Neural cell (in vitro differentiated cells): Measurements from ENCODE around the gene IMMP2L. TPM values are rescaled to one million over a fixed set of nuclear protein-coding genes. Genes with fewer than 3 reads are reported as not detected.

Source experiments
- H2AFZ ChIP-seq: fragments of 200-600, 300-800 bp; sonication (generic), shearing (Covaris generic); 2 replicates; pipeline ENCODE4 v1.6.0; 2014; ENCODE audit warnings: low read depth, mild to moderate bottlenecking, antibody characterized with exemption, low read length, moderate library complexity
- H3F3A ChIP-seq: fragments of 200-600 bp; shearing (Covaris generic); 2 replicates; pipeline ENCODE4 v1.6.1; 2016; ENCODE audit warnings: mild to moderate bottlenecking, moderate library complexity, mixed read lengths, antibody characterized with exemption, low read length; ENCODE audit not compliant: insufficient read depth, poor library complexity, severe bottlenecking
- H3K27ac ChIP-seq: fragments of 200-600, 300-800 bp; sonication (generic), shearing (Covaris generic); 2 replicates; pipeline ENCODE4 v1.5.1; 2014; ENCODE audit warnings: mild to moderate bottlenecking, low read length, moderate library complexity
- H3K27me3 ChIP-seq: fragments of 300-800, 200-600 bp; sonication (generic), shearing (Covaris generic); 2 replicates; pipeline ENCODE4 v1.6.0; 2014; ENCODE audit warnings: mild to moderate bottlenecking, low read depth, low read length, moderate library complexity; ENCODE audit not compliant: insufficient read depth
- H3K36me3 ChIP-seq: fragments of 300-800, 200-600 bp; sonication (generic), shearing (Covaris generic); 2 replicates; pipeline ENCODE4 v1.5.1; 2014; ENCODE audit warnings: mild to moderate bottlenecking, antibody characterized with exemption, low read length, moderate library complexity; ENCODE audit not compliant: insufficient read depth
- H3K4me2 ChIP-seq: fragments of 300-800, 200-600 bp; sonication (generic), shearing (Covaris generic); 2 replicates; pipeline ENCODE4 v1.6.0; 2014; ENCODE audit warnings: mild to moderate bottlenecking, low read length
- H3K4me3 ChIP-seq: fragments of 300-800, 200-600 bp; sonication (generic), shearing (Covaris generic); 2 replicates; pipeline ENCODE4 v1.5.1; 2014; ENCODE audit warnings: mild to moderate bottlenecking, low read length, moderate library complexity
- H3K79me2 ChIP-seq: fragments of 200-600 bp; shearing (Covaris generic); replicated peaks from 2 replicates; pipeline ENCODE4 v1.6.0; 2014; ENCODE audit warnings: mild to moderate bottlenecking, low read length, moderate library complexity; ENCODE audit not compliant: insufficient read depth
- H3K9ac ChIP-seq: fragments of 300-800, 200-600 bp; sonication (generic), shearing (Covaris generic); 2 replicates; pipeline ENCODE4 v1.6.1; 2016; ENCODE audit warnings: mild to moderate bottlenecking, low read length, mixed read lengths
- H3K9me2 ChIP-seq: fragments of 200-600 bp; shearing (Covaris generic); 2 replicates; pipeline ENCODE4 v1.6.1; 2016; ENCODE audit warnings: mild to moderate bottlenecking, low read length, mixed read lengths; ENCODE audit not compliant: insufficient read depth
- H3K9me3 ChIP-seq: fragments of 200-600, 300-800 bp; sonication (generic), shearing (Covaris generic); 2 replicates; pipeline ENCODE4 v1.6.1; 2016; ENCODE audit warnings: mild to moderate bottlenecking, mixed run types, low read length, moderate library complexity, mixed read lengths
- H4K20me1 ChIP-seq: fragments of 200-600 bp; shearing (Covaris generic); 2 replicates; pipeline ENCODE4 v1.6.1; 2016; ENCODE audit warnings: mild to moderate bottlenecking, mixed run types; ENCODE audit not compliant: insufficient read depth
- EP300 ChIP-seq: fragments of 450-650 bp; conservative IDR thresholded peaks from 2 replicates; pipeline ENCODE4 v1.6.1; 2014; ENCODE audit warnings: antibody characterized with exemption, mild to moderate bottlenecking, moderate library complexity; ENCODE audit not compliant: poor library complexity, severe bottlenecking
- EZH2 ChIP-seq: fragments of 200-600, 300-800 bp; shearing (Covaris generic), sonication (generic); IDR thresholded peaks from 2 replicates; pipeline ENCODE4 v1.6.1; 2014; ENCODE audit warnings: antibody characterized with exemption, low read length, borderline replicate concordance, mild to moderate bottlenecking; ENCODE audit not compliant: insufficient read depth, poor library complexity, severe bottlenecking
- MXI1 ChIP-seq: fragments of 450-650 bp; conservative IDR thresholded peaks from 2 replicates; pipeline ENCODE4 v1.6.1; 2014; ENCODE audit warnings: antibody characterized with exemption, mild to moderate bottlenecking; ENCODE audit not compliant: poor library complexity, severe bottlenecking
- POLR2AphosphoS5 ChIP-seq: IDR thresholded peaks from 2 replicates; pipeline ENCODE4 v1.6.1; 2012
- RAD21 ChIP-seq: fragments of 450-650 bp; conservative IDR thresholded peaks from 2 replicates; pipeline ENCODE4 v1.6.1; 2014; ENCODE audit warnings: antibody characterized with exemption, mild to moderate bottlenecking, moderate library complexity
- SMC3 ChIP-seq: fragments of 450-650 bp; conservative IDR thresholded peaks from 2 replicates; pipeline ENCODE4 v1.6.1; 2014; ENCODE audit warnings: antibody characterized with exemption, mild to moderate bottlenecking, moderate library complexity; ENCODE audit not compliant: poor library complexity
- TAF1 ChIP-seq: IDR thresholded peaks from 2 replicates; pipeline ENCODE4 v1.6.1; 2012; ENCODE audit warnings: low read depth
- polyA plus RNA-seq: library from polyadenylated mRNA; depleted of rRNA; stranded (reverse); fragments of >200 nt; gene quantifications from 2 replicates; pipeline ENCODE4 v1.2.3, GENCODE V29; 2014
- TF ChIP-seq, protein P1 (sequence below): fragments of 450-650 bp; IDR thresholded peaks from 2 replicates; pipeline ENCODE4 v1.5.1; 2014; ENCODE audit warnings: antibody characterized with exemption, mild to moderate bottlenecking, moderate library complexity; ENCODE audit not compliant: poor library complexity, severe bottlenecking
- TF ChIP-seq, protein P2 (sequence below): IDR thresholded peaks from 2 replicates; pipeline ENCODE4 v1.6.1; 2012; ENCODE audit warnings: borderline replicate concordance

IMMP2L gene
- polyA plus RNA-seq, 1 donor from 2014 or later = 9.7 TPM

GRCh38 chr7:111026343-111026742 is 535.9 kb downstream of the IMMP2L start:
- Histone ChIP-seq H3K9me2 (no peaks in the 10 kb centered on the region), H3K27ac (no peak overlapping the region), H4K20me1 (no peaks in the 10 kb centered on the region), H3K79me2 (no peaks in the 10 kb centered on the region), H3K9me3 (no peaks in the 10 kb centered on the region), H3K36me3 (no peaks in the 10 kb centered on the region), H3K9ac (no peak overlapping the region), H3F3A (peaks cover 3% of the 10 kb centered on the region), H3K4me2 (no peak overlapping the region), H2AFZ (no peak overlapping the region), H3K4me3 (no peak overlapping the region), H3K27me3 (peaks cover 2% of the 10 kb centered on the region)
- TF ChIP-seq EZH2 (no peak), MXI1 (no peak), TAF1 (no peak), SMC3 (no peak), RAD21 (no peak), EP300 (no peak), POLR2AphosphoS5 (no peak)
- TF ChIP-seq, protein P1, sequence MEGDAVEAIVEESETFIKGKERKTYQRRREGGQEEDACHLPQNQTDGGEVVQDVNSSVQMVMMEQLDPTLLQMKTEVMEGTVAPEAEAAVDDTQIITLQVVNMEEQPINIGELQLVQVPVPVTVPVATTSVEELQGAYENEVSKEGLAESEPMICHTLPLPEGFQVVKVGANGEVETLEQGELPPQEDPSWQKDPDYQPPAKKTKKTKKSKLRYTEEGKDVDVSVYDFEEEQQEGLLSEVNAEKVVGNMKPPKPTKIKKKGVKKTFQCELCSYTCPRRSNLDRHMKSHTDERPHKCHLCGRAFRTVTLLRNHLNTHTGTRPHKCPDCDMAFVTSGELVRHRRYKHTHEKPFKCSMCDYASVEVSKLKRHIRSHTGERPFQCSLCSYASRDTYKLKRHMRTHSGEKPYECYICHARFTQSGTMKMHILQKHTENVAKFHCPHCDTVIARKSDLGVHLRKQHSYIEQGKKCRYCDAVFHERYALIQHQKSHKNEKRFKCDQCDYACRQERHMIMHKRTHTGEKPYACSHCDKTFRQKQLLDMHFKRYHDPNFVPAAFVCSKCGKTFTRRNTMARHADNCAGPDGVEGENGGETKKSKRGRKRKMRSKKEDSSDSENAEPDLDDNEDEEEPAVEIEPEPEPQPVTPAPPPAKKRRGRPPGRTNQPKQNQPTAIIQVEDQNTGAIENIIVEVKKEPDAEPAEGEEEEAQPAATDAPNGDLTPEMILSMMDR = no peak
- TF ChIP-seq, protein P2, sequence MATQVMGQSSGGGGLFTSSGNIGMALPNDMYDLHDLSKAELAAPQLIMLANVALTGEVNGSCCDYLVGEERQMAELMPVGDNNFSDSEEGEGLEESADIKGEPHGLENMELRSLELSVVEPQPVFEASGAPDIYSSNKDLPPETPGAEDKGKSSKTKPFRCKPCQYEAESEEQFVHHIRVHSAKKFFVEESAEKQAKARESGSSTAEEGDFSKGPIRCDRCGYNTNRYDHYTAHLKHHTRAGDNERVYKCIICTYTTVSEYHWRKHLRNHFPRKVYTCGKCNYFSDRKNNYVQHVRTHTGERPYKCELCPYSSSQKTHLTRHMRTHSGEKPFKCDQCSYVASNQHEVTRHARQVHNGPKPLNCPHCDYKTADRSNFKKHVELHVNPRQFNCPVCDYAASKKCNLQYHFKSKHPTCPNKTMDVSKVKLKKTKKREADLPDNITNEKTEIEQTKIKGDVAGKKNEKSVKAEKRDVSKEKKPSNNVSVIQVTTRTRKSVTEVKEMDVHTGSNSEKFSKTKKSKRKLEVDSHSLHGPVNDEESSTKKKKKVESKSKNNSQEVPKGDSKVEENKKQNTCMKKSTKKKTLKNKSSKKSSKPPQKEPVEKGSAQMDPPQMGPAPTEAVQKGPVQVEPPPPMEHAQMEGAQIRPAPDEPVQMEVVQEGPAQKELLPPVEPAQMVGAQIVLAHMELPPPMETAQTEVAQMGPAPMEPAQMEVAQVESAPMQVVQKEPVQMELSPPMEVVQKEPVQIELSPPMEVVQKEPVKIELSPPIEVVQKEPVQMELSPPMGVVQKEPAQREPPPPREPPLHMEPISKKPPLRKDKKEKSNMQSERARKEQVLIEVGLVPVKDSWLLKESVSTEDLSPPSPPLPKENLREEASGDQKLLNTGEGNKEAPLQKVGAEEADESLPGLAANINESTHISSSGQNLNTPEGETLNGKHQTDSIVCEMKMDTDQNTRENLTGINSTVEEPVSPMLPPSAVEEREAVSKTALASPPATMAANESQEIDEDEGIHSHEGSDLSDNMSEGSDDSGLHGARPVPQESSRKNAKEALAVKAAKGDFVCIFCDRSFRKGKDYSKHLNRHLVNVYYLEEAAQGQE = no peak

- TF ChIP-seq MXI1 = no peak
- TF ChIP-seq, protein P1 = no peak
- no peak for TF ChIP-seq SMC3
- no peaks in the 10 kb centered on the region for H3K36me3 ChIP-seq
- H2AFZ ChIP-seq = no peak overlapping the region
- H4K20me1 ChIP-seq = no peaks in the 10 kb centered on the region
- no peak overlapping the region for H3K4me2 ChIP-seq
- H3K27ac ChIP-seq = no peak overlapping the region
- no peaks in the 10 kb centered on the region for H3K9me2 ChIP-seq
- no peaks in the 10 kb centered on the region for H3K9me3 ChIP-seq
- peaks cover 3% of the 10 kb centered on the region for H3F3A ChIP-seq
- H3K79me2 ChIP-seq = no peaks in the 10 kb centered on the region
- no peak overlapping the region for H3K9ac ChIP-seq
- peaks cover 2% of the 10 kb centered on the region for H3K27me3 ChIP-seq
- no peak overlapping the region for H3K4me3 ChIP-seq
Measured at GRCh38 chr7:111025006-111025405, 537.3 kb downstream of the IMMP2L start.
